ENCODE results near the gene FRRS1L.

GRCh38 chr9:109113254-109113653, 53.8 kb downstream of the FRRS1L start:
- TF ChIP-seq CTCF (IDR thresholded peaks at IDR 0.05; ENCODE audit: low read length) (no peak), EZH2 (IDR thresholded peaks at IDR 0.05; ENCODE audit: borderline replicate concordance, low read length) (no peak)

Data from OCI-LY1 (cell line).